ENCODE data around the gene CBFA2T3.
A peak's percentile ranks its signal among the peaks of the same experiment; 100 is the strongest.
"Not testable (repeated sequence)": the region's sequence is repeated elsewhere in the genome, so short reads cannot be mapped to it uniquely, and the experiment has no call there.

CBFA2T3 gene

GRCh38 chr16:88977018-88977811 is at the start of gene CBFA2T3:
Gene CBFA2T3 (minus strand): TSS chr16:88977207. CDS start chr16:88976807, 400 bp downstream.
- no peak for DNase-seq

DNA sequence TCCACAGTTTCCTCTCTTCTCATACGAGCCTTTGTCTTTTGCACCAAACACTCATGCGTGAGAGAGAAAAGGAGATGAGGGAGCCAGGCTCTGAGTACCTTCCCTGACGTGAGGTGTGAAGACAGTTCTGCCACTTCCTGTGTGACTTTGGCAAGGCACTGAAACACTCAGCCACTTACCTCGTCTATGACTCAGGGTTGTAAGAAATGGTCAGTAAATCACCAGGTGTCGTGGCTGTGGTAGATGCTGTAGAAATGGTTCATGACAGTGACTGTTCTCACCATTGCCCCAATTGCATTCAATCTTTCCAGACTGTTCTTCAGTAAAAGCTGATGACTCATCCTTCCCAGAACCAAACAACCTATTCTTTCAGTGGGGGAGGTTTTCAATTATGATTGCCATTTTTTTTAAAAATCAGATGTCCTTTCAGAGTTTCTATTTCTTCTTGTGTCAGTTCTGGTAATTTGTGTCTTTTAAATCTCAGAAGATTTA is 49.2 kb upstream of the CBFA2T3 start:
- no peak for DNase-seq

DNA sequence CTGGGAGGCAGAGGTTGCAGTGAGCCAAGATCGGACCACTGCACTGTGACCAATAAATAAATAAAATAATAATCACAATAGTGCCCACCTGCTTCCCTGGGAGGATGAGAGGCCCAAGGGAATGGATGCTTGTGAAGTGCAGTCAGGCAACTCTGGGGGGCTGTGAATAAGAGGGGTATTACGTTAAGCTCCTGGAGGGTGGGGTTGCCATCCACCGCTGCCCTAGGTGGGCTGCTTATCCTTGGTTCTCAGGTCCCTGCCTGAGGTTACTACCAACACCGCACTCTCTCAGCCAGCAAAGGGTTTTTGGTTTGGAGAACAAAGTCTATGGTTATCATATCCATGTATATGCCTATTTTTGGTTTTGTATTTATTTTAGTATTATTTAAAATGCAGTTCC is 48.6 kb upstream of the CBFA2T3 start:
- DNase-seq, result peak in 1 of 2 experiments; percentile 35

DNA sequence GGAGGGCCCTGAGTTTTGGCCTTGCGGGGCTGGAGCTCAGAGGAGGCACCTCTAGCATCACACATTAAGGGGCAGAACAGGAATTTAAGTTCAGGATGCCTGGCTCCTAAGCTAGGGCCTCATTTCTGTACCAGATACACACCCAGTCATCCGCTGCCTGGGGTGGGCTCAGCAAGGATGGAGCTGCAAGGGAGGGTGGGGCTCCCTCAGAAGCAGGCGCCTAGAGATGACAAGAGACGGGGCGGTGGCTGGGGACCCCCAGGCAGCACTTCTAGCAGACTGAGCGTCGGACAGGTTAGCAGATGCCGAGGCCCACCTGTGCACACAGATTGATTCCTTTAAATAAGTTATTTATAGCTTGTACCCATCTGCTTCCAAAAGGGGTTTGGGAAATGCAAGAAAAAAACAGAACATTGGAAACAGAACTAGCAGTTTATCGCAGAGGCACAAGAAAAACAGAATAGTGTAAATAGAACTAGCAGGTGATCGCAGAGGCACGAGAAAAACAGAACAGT is 47.6 kb upstream of the CBFA2T3 start:
- peak; percentile 78 to 80 for DNase-seq

- peak; percentile 89 to 94 for DNase-seq
Measured at GRCh38 chr16:89023621-89024511, 46.9 kb upstream of the CBFA2T3 start.

DNA sequence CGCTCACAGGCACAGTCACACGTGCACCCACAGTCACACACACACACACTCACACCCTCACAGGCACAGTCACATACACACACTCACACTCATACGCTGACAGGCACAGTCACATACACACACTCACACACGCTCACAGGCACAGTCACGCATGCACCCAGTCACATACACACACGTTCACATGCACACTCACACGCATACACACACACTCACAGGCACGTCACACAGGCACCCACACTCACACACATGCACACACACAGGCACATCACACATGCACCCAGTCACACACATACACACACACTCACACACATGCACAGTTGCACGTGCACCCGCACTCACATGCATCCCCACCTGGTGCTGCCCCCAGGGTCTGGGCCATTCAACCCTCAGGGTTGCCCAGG is 46.1 kb upstream of the CBFA2T3 start:
- DNase-seq, result no peak

GRCh38 chr16:89022051-89022836 is 45.2 kb upstream of the CBFA2T3 start:
- peak in 1 of 2 experiments; percentile 33 for DNase-seq

- no peak for DNase-seq
Measured at GRCh38 chr16:89020925-89021595, 44.1 kb upstream of the CBFA2T3 start.

- DNase-seq, result no peak
Measured at GRCh38 chr16:89020068-89020924, 43.3 kb upstream of the CBFA2T3 start.

DNA sequence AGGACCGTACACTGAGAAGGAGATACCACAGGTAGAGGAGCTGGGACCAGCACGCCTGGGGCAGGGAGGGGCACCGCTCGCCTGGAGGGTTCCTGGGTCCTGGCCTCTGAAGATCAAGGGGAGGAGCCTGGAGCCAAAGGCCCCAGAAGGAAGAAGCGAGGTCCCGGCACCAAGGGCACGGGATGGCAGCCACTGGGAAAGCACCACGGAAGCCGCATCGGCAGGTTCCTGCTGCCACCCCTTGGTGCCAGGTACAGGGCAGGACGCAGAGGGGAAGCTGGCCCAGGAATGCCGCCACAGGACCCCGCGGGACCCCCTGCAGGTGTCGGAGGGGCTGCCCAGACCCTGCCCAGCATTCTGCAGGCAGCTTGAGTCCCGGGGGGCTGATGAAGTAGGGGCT is 42.5 kb upstream of the CBFA2T3 start:
- no peak for DNase-seq

- no peak for DNase-seq
Measured at GRCh38 chr16:89018282-89019158, 41.5 kb upstream of the CBFA2T3 start.

DNA sequence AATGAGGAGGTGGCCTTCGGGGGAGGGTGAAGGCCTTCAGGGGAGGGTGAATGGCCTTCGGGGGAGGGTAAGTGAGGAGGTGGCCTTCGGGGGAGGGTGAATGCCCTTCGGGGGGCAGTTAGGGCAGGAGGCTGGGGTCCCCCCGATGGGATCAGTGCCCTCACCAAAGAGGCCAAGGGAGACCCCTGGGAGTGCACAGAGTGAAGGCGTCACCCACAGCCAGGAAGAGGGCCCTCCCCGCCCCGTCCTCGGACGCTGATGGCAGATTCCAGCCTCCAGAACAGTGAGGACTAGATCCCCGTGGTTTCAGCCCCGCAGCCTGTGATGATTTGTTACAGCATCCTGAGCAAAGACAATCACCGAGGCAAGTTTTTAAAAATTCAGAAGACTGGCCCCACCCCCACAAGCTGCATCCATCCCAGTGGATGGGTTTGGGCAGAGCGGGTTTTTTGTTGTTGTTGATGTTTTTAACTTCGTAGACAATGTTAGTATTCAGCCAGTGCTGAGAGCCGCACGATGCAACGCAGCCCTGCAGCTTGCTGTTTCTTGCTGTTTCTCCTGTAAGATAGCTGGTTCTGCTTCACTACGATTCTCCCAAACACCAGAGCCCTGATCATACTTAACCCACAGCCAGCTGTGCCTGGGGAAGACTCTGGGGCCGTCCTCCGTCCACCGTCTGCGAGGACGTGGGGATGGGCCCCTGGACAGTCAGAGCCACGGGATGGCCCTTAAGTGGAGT is 40.7 kb upstream of the CBFA2T3 start:
- DNase-seq, result no peak

- not testable (repeated sequence) for DNase-seq
Measured at GRCh38 chr16:89016561-89016960, 39.6 kb upstream of the CBFA2T3 start.

- no peak for DNase-seq
Measured at GRCh38 chr16:89015271-89015859, 38.4 kb upstream of the CBFA2T3 start.

GRCh38 chr16:89014403-89015230 is 37.6 kb upstream of the CBFA2T3 start:
- DNase-seq, result no peak

- DNase-seq, result peak in 1 of 2 experiments; percentile 29
Measured at GRCh38 chr16:89013692-89014402, 36.8 kb upstream of the CBFA2T3 start.

DNA sequence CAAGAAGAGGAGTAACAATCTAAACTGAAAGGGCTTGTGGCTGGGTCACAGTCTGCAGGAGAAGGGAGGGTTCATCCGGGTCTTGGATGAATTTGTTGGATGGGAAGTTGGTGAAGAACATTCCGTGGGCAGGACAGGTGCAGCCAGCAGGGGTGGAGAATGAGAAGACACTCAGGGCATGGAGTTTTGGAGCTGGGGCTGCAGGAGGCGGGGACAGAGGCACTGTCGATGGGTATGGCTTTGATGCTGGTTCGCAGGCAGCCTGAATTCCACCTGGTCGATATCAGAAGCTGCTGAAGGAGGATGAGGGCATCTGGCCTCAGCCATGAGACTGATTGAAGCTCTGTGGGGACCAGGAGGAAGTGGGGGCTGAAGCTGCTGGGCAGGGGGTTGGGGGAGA is 36.1 kb upstream of the CBFA2T3 start:
- DNase-seq, result peak in 1 of 2 experiments; percentile 73

All from NCI-H524 (cell line).